Left ventricle myocardium inferior (tissue), 1 donor: ENCODE results near the gene CCDC12. TPM values are rescaled to one million over a fixed set of nuclear protein-coding genes. Genes with fewer than 3 reads are reported as not detected.

ENCODE experiments used
- DNase-seq: peaks from one replicate; pipeline ENCODE4 v3.0.0-alpha.2; 2020
- H3K27ac ChIP-seq: fragments of 200-600 bp; replicated peaks from 2 replicates; pipeline ENCODE4 v1.8.0; 2021
- H3K27me3 ChIP-seq: fragments of 200-600 bp; 2 replicates; pipeline ENCODE4 v1.8.0; 2021; ENCODE audit warnings: low read depth
- H3K36me3 ChIP-seq: fragments of 200-600 bp; 2 replicates; pipeline ENCODE4 v1.8.0; 2021
- H3K4me1 ChIP-seq: fragments of 200-600 bp; 2 replicates; pipeline ENCODE4 v1.8.0; 2021
- H3K4me3 ChIP-seq: fragments of 200-600 bp; 2 replicates; pipeline ENCODE4 v1.8.0; 2021; ENCODE audit warnings: mild to moderate bottlenecking, moderate library complexity
- H3K9me3 ChIP-seq: fragments of 200-600 bp; replicated peaks from 2 replicates; pipeline ENCODE4 v1.8.0; 2021
- CTCF ChIP-seq: fragments of 200-600 bp; IDR thresholded peaks from 2 replicates; pipeline ENCODE4 v1.8.0; 2021; ENCODE audit warnings: antibody characterized with exemption, mild to moderate bottlenecking, borderline replicate concordance
- intact Hi-C: fragments of 100-400 bp; cut with micrococcal nuclease; formaldehyde crosslinking; loops from one replicate; pipeline ENCODE4 v1.11.0; 2022
- total RNA-seq: library from RNA; stranded (reverse); fragmentation: NEBNext Ultra II Directional; extraction: Animal tissue kit (Norgen Biotek cat#: 25700); gene quantifications from one replicate; pipeline ENCODE4 v1.2.1, GENCODE V29; 2021
- donor health status: DM: no; HTN: yes; CAD: no; lungs with severe emphysema.

Gene CCDC12
- total RNA-seq, 1 donor from 2014 or later = 31.0 TPM

GRCh38 chr3:46985588-46985987 lies 9.0 kb upstream of the CCDC12 start:
- peaks cover 59% of the 10 kb centered on the region for H3K4me1 ChIP-seq
- H3K27ac ChIP-seq = peak overlapping the region; percentile 12
- H3K4me3 ChIP-seq = no peak overlapping the region
- H3K36me3 ChIP-seq = no peaks in the 10 kb centered on the region
- no peak for DNase-seq
- no peak for TF ChIP-seq CTCF
- no peaks in the 10 kb centered on the region for H3K27me3 ChIP-seq
- H3K9me3 ChIP-seq = no peaks in the 10 kb centered on the region
- intact Hi-C loops = no loop called here

- no peak for TF ChIP-seq CTCF
- Histone ChIP-seq H3K4me3 (no peak overlapping the region), H3K36me3 (no peaks in the 10 kb centered on the region), H3K27ac (no peak overlapping the region), H3K9me3 (no peaks in the 10 kb centered on the region), H3K27me3 (no peaks in the 10 kb centered on the region), H3K4me1 (peaks cover 66% of the 10 kb centered on the region)
- intact Hi-C loops = no loop called here
- no peak for DNase-seq
Measured at GRCh38 chr3:46984591-46985459, 8.3 kb upstream of the CCDC12 start.

GRCh38 chr3:46982546-46982945 lies 6.0 kb upstream of the CCDC12 start:
- Histone ChIP-seq H3K9me3 (no peaks in the 10 kb centered on the region), H3K27ac (peak overlapping the region; percentile 94), H3K4me1 (peaks cover 66% of the 10 kb centered on the region), H3K4me3 (peak overlapping the region; percentile 83), H3K27me3 (no peaks in the 10 kb centered on the region), H3K36me3 (no peaks in the 10 kb centered on the region)
- no peak for TF ChIP-seq CTCF
- intact Hi-C loops = no loop called here
- peak; percentile 9 for DNase-seq

GRCh38 chr3:46981932-46982471 lies 5.5 kb upstream of the CCDC12 start:
- TF ChIP-seq CTCF = no peak
- Histone ChIP-seq H3K4me1 (peaks cover 66% of the 10 kb centered on the region), H3K27ac (peak overlapping the region; percentile 94), H3K4me3 (peak overlapping the region; percentile 83), H3K36me3 (no peaks in the 10 kb centered on the region), H3K9me3 (no peaks in the 10 kb centered on the region), H3K27me3 (no peaks in the 10 kb centered on the region)
- intact Hi-C loops = no loop called here
- peak; percentile 47 for DNase-seq

- Histone ChIP-seq H3K36me3 (no peaks in the 10 kb centered on the region), H3K27ac (peak overlapping the region; percentile 94), H3K4me3 (peak overlapping the region; percentile 83), H3K9me3 (no peaks in the 10 kb centered on the region), H3K4me1 (peaks cover 66% of the 10 kb centered on the region), H3K27me3 (no peaks in the 10 kb centered on the region)
- no peak for TF ChIP-seq CTCF
- peak; percentile 36 for DNase-seq
- intact Hi-C loops = no loop called here
Measured at GRCh38 chr3:46979958-46980497, 3.5 kb upstream of the CCDC12 start.
